K562 (cell line): Measurements from ENCODE around the gene SHMT1. TPM values are rescaled to one million over a fixed set of nuclear protein-coding genes. Genes with fewer than 3 reads are reported as not detected.
A peak's percentile ranks its signal among the peaks of the same experiment; 100 is the strongest.

ENCODE experiments used
- ATAC-seq: fragments of 200-7000 bp; cut with Tn5 transposase; 3 replicates; pipeline ENCODE4 v1.9.1; 2020; ENCODE audit warnings: moderate library complexity
- BruUV-seq: library from RNA; stranded (reverse); fragments of 400-500 nt; replicated peaks from 2 replicates; lab custom pipeline; 2021; lab: Mats Ljungman, UMichigan
- CTCF ChIA-PET: fragments of 300-600 bp; formaldehyde crosslinking; extraction: SDS; loops from one replicate; lab custom pipeline; 2021; ENCODE audit warnings: low intra/inter-chr PET ratio; lab: Yijun Ruan, JAX
- POLR2A ChIA-PET: fragments of 300-600, 350-650 bp; sonication (Branson Sonifier 250); formaldehyde crosslinking; extraction: SDS; loops from one replicate; lab custom pipeline; 2021; ENCODE audit warnings: antibody characterized with exemption, inconsistent platforms; lab: Yijun Ruan, JAX
- DNase-seq, 4 experiments: peaks; one replicate each; pipeline versions ENCODE4 v3.0.0 to v3.0.0-alpha.2; 2011 to 2018; ENCODE audit warnings: low spot score in 3 of 4, mixed read lengths in 3 of 4; ENCODE audit errors: extremely low read depth in 1 of 4
- FAIRE-seq: peaks from 2 replicates; lab custom pipeline; 2011; peaks lifted over from hg19 to GRCh38; lab: Jason Lieb, UNC
- H2AFZ ChIP-seq: 2 replicates; pipeline ENCODE4 v1.6.0; 2011; ENCODE audit warnings: low read depth, low read length, control low read depth, inconsistent platforms
- H3K27ac ChIP-seq: fragments of 200-600 bp; 3 replicates; pipeline ENCODE4 v1.8.0; 2011; ENCODE audit warnings: low read depth, mild to moderate bottlenecking, control low read depth, inconsistent platforms, low read length, moderate library complexity, mixed read lengths; ENCODE audit errors: extremely low read depth
- H3K27me3 ChIP-seq, 2 experiments: fragments of 300-600 bp in 1 of 2; 2 replicates in 1 of 2; 3 replicates in 1 of 2; pipeline versions ENCODE4 v1.6.0 to v1.8.0; 2011; ENCODE audit warnings: inconsistent platforms in 2 of 2, low read length in 2 of 2, mild to moderate bottlenecking in 1 of 2, mixed read lengths in 1 of 2, moderate library complexity in 1 of 2; ENCODE audit not compliant: control insufficient read depth in 2 of 2, insufficient read depth in 2 of 2
- H3K36me3 ChIP-seq: fragments of 300-600 bp; 3 replicates; pipeline ENCODE4 v1.8.0; 2011; ENCODE audit warnings: mild to moderate bottlenecking, low read length, inconsistent platforms; ENCODE audit not compliant: control insufficient read depth, insufficient read depth
- H3K4me1 ChIP-seq, 2 experiments: fragments of 200-600 bp in 1 of 2; replicated peaks in 1 of 2; 2 replicates in 1 of 2; 3 replicates in 1 of 2; pipeline versions ENCODE4 v1.5.1 to v1.8.0; 2011; ENCODE audit warnings: inconsistent platforms in 2 of 2, low read length in 2 of 2, mild to moderate bottlenecking in 1 of 2, mixed read lengths in 1 of 2, moderate library complexity in 1 of 2; ENCODE audit not compliant: control insufficient read depth in 2 of 2, insufficient read depth in 2 of 2
- H3K4me2 ChIP-seq: 2 replicates; pipeline ENCODE4 v1.6.1; 2011; ENCODE audit warnings: low read length, control low read depth, inconsistent platforms, mixed read lengths; ENCODE audit not compliant: insufficient read depth
- H3K4me3 ChIP-seq: fragments of 200-600 bp; sonication (generic), shearing (Covaris generic); 2 replicates; pipeline ENCODE4 v1.5.1; 2016; ENCODE audit warnings: control low read depth, inconsistent platforms
- H3K79me2 ChIP-seq: fragments of 200-600 bp; 3 replicates; pipeline ENCODE4 v1.8.0; 2011; ENCODE audit warnings: low read length, inconsistent platforms; ENCODE audit not compliant: control insufficient read depth, insufficient read depth
- H3K9ac ChIP-seq, 2 experiments: 2 replicates each; pipeline versions ENCODE4 v1.6.0 to v1.6.1; 2011; ENCODE audit warnings: low read depth in 2 of 2, low read length in 2 of 2, control low read depth in 1 of 2, inconsistent platforms in 1 of 2, mild to moderate bottlenecking in 1 of 2, mixed read lengths in 1 of 2; ENCODE audit not compliant: insufficient read depth in 1 of 2
- H3K9me1 ChIP-seq: one replicate; pipeline ENCODE4 v1.6.0; 2011; ENCODE audit warnings: inconsistent platforms, mild to moderate bottlenecking, low read length, moderate library complexity; ENCODE audit not compliant: control insufficient read depth, insufficient read depth
- H3K9me3 ChIP-seq: replicated peaks from 2 replicates; pipeline ENCODE4 v1.5.1; 2011; ENCODE audit warnings: low read depth, low read length, inconsistent platforms; ENCODE audit not compliant: control insufficient read depth, insufficient read depth
- H4K20me1 ChIP-seq: replicated peaks from 2 replicates; pipeline ENCODE4 v1.6.1; 2011; ENCODE audit warnings: low read length, inconsistent platforms, mixed read lengths; ENCODE audit not compliant: control insufficient read depth, insufficient read depth
- CBX3 ChIP-seq, 2 experiments: IDR thresholded peaks; 1 replicate in 1 of 2; 2 replicates in 1 of 2; pipeline ENCODE4 v1.6.1; 2012; ENCODE audit warnings: inconsistent platforms in 2 of 2, low read length in 2 of 2, borderline replicate concordance in 1 of 2, control low read depth in 1 of 2
- GTF2A2 ChIP-seq: IDR thresholded peaks from 2 replicates; pipeline ENCODE4 v1.6.1; 2016; ENCODE audit warnings: mild to moderate bottlenecking, missing genetic modification characterization, missing compliant biosample characterization
- HMGN3 ChIP-seq: IDR thresholded peaks from 2 replicates; pipeline ENCODE4 v1.6.1; 2011; ENCODE audit warnings: borderline replicate concordance, low read depth, mild to moderate bottlenecking, mixed read lengths, low read length; ENCODE audit not compliant: insufficient read length; ENCODE audit errors: extremely low read depth
- NCOA4 ChIP-seq: fragments of 450-650 bp; IDR thresholded peaks from 2 replicates; pipeline ENCODE4 v1.6.1; 2018; ENCODE audit warnings: mild to moderate bottlenecking; ENCODE audit not compliant: partially characterized antibody
- RBM39 ChIP-seq: fragments of 200-400 bp; formaldehyde crosslinking; optimal IDR thresholded peaks from 2 replicates; pipeline ENCODE3; 2018; ENCODE audit warnings: low read depth, low read length
- SMC3 ChIP-seq: conservative IDR thresholded peaks from 2 replicates; pipeline ENCODE4 v1.6.1; 2011; ENCODE audit warnings: low read depth, low read length, improper control_type of control experiment; ENCODE audit not compliant: insufficient read depth
- ZNF311 ChIP-seq: fragments of 250-450 bp; sonication (Bioruptor Pico); IDR thresholded peaks from 2 replicates; pipeline ENCODE4 v1.4.0; 2020; ENCODE audit warnings: mild to moderate bottlenecking, moderate library complexity
- WGBS: fragments of 100-300 bp; shearing (Covaris generic); methylation state at CpG from one replicate; pipeline ENCODE4 v1.1.6; 2016; ENCODE audit warnings: low coverage, mixed read lengths; ENCODE audit not compliant: insufficient coverage; ENCODE audit errors: missing lambda C conversion rate; 5-methylcytosine and 5-hydroxymethylcytosine counted together
- in situ Hi-C: fragments of 300-500 bp; cut with MboI; formaldehyde crosslinking; loops from 4 replicates; pipeline ENCODE4 v1.15.0; 2018; ENCODE audit warnings: inconsistent platforms, mixed read lengths
- intact Hi-C: fragments of 100-400 bp; cut with micrococcal nuclease; formaldehyde crosslinking; loops from 2 replicates; pipeline ENCODE4 v1.14.2; 2022
- polyA plus RNA-seq, 8 experiments: library from polyadenylated mRNA; depleted of rRNA in 4 of 8; stranded (reverse) in 5 of 8; unstranded in 3 of 8; fragments of >200 nt; fragmentation: Nextera tagmentation in 2 of 8; fragmentation: Illumina TruSeq in 1 of 8; extraction: Ambion mirVana in 2 of 8; extraction: Trizol in 1 of 8; gene quantifications; 2 replicates each; pipeline versions ENCODE4 v1.2.1 to v1.2.3, GENCODE V29; 2011 to 2014; ENCODE audit warnings: inconsistent platforms in 1 of 8, missing spikeins in 1 of 8
- total RNA-seq, 7 experiments: library from RNA; depleted of rRNA in 6 of 7; stranded (reverse); fragments of >200 nt in 6 of 7; fragmentation: Illumina TruSeq in 2 of 7; extraction: Trizol in 2 of 7; gene quantifications; 2 replicates each; pipeline versions ENCODE4 v1.2.1 to v1.2.3, GENCODE V29; 2011 to 2021; ENCODE audit warnings: low replicate concordance in 1 of 7
- TF ChIP-seq, protein P1 (sequence below): fragments of 450-650 bp; IDR thresholded peaks from 2 replicates; pipeline ENCODE4 v1.6.1; 2017; ENCODE audit warnings: antibody characterized with exemption
- TF ChIP-seq, protein P2 (sequence below): fragments of 450-650 bp; formaldehyde crosslinking; IDR thresholded peaks from 2 replicates; pipeline ENCODE4 v1.4.0; 2022; ENCODE audit warnings: missing genetic modification characterization
- TF ChIP-seq, protein P3 (sequence below), 2 experiments: fragments of 450-650 bp; formaldehyde crosslinking in 1 of 2; IDR thresholded peaks; 2 replicates each; pipeline versions ENCODE4 v1.4.0 to v1.6.1; 2014 to 2020; ENCODE audit warnings: mild to moderate bottlenecking in 2 of 2, borderline replicate concordance in 1 of 2, low read depth in 1 of 2

Gene SHMT1
- total and polyA plus RNA-seq, 9 of the 15 experiments (the other 6 are each of a cell fraction or from before 2014, with no cell fraction given): 3.3 to 31.2 (median 23.3) TPM

DNA sequence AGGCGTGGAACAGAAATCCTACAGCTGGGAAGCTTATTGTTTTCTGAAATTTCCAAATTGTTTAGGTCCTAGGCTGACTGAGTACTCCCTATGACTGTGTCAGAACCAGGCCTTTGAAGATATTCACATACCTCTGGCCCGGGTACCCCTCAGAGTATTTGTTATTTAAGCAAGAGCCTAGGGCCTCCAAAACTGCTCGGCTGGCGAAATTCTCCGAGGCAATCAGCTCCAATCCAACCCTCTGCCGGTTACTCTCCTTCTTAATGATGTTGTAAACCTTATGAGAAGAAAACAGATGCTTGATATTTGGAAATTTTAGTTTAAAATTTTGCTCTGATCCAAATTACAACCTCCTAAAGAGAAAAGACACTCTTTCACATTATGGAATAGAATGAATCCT is 9.8 kb downstream of the SHMT1 start:
- Histone ChIP-seq H3K36me3 (peaks cover 30% of the 10 kb centered on the region; the same call in 2 of the 3 replicates), H3K4me2 (no peak overlapping the region), H3K4me3 (no peak overlapping the region), H3K9me3 (no peaks in the 10 kb centered on the region), H3K9me1 (no peaks in the 10 kb centered on the region), H3K27ac (no peak overlapping the region), H2AFZ (no peak overlapping the region), H3K4me1 (no peaks in the 10 kb centered on the region), H4K20me1 (no peaks in the 10 kb centered on the region), H3K79me2 (no peaks in the 10 kb centered on the region), H3K9ac (no peak overlapping the region), H3K27me3 (no peaks in the 10 kb centered on the region)
- DNase-seq (no peak), FAIRE-seq (no peak), ATAC-seq (no peak)
- ChIA-PET CTCF (no interaction called here), POLR2A (interaction anchor here (1.6 kb wide), 1 partner anchor 9 kb away, joined by 6 read pairs; the partner anchor contains the start of gene SHMT1)
- intact Hi-C loops: no loop called here
- TF ChIP-seq ZNF311 (CRISPR knock-in tag) (no peak), GTF2A2 (no peak), SMC3 (no peak), NCOA4 (no peak), HMGN3 (no peak), RBM39 (no peak), CBX3 (IDR thresholded peaks at IDR 0.05; ENCODE audit: borderline replicate concordance in 1 of 2, low read length in 2 of 2) (no peak)
- TF ChIP-seq, protein P1, sequence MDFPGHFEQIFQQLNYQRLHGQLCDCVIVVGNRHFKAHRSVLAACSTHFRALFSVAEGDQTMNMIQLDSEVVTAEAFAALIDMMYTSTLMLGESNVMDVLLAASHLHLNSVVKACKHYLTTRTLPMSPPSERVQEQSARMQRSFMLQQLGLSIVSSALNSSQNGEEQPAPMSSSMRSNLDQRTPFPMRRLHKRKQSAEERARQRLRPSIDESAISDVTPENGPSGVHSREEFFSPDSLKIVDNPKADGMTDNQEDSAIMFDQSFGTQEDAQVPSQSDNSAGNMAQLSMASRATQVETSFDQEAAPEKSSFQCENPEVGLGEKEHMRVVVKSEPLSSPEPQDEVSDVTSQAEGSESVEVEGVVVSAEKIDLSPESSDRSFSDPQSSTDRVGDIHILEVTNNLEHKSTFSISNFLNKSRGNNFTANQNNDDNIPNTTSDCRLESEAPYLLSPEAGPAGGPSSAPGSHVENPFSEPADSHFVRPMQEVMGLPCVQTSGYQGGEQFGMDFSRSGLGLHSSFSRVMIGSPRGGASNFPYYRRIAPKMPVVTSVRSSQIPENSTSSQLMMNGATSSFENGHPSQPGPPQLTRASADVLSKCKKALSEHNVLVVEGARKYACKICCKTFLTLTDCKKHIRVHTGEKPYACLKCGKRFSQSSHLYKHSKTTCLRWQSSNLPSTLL: no peak
- TF ChIP-seq, protein P2, sequence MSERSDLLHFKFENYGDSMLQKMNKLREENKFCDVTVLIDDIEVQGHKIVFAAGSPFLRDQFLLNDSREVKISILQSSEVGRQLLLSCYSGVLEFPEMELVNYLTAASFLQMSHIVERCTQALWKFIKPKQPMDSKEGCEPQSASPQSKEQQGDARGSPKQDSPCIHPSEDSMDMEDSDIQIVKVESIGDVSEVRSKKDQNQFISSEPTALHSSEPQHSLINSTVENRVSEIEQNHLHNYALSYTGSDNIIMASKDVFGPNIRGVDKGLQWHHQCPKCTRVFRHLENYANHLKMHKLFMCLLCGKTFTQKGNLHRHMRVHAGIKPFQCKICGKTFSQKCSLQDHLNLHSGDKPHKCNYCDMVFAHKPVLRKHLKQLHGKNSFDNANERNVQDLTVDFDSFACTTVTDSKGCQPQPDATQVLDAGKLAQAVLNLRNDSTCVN (CRISPR knock-in tag): no peak
- TF ChIP-seq, protein P3, sequence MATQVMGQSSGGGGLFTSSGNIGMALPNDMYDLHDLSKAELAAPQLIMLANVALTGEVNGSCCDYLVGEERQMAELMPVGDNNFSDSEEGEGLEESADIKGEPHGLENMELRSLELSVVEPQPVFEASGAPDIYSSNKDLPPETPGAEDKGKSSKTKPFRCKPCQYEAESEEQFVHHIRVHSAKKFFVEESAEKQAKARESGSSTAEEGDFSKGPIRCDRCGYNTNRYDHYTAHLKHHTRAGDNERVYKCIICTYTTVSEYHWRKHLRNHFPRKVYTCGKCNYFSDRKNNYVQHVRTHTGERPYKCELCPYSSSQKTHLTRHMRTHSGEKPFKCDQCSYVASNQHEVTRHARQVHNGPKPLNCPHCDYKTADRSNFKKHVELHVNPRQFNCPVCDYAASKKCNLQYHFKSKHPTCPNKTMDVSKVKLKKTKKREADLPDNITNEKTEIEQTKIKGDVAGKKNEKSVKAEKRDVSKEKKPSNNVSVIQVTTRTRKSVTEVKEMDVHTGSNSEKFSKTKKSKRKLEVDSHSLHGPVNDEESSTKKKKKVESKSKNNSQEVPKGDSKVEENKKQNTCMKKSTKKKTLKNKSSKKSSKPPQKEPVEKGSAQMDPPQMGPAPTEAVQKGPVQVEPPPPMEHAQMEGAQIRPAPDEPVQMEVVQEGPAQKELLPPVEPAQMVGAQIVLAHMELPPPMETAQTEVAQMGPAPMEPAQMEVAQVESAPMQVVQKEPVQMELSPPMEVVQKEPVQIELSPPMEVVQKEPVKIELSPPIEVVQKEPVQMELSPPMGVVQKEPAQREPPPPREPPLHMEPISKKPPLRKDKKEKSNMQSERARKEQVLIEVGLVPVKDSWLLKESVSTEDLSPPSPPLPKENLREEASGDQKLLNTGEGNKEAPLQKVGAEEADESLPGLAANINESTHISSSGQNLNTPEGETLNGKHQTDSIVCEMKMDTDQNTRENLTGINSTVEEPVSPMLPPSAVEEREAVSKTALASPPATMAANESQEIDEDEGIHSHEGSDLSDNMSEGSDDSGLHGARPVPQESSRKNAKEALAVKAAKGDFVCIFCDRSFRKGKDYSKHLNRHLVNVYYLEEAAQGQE (IDR thresholded peaks at IDR 0.05; ENCODE audit: borderline replicate concordance): no peak
- TF ChIP-seq, protein P3 (CRISPR knock-in tag; IDR thresholded peaks at IDR 0.05; ENCODE audit: low read depth): no peak
- 97% methylated on average over 6 of the region's 6 CpGs for WGBS
- in situ Hi-C loops: no loop called here
- BruUV-seq: TSS peak; percentile 32
